Measurements from ENCODE around the gene ANGPT4. TPM values are rescaled to one million over a fixed set of nuclear protein-coding genes. Genes with fewer than 3 reads are reported as not detected.

Gene ANGPT4
- total and polyA plus RNA-seq, 9 of the 15 experiments (the other 6 are each of a cell fraction or from before 2014, with no cell fraction given) = not detected

GRCh38 chr20:959996-960615 is 44.0 kb upstream of the ANGPT4 start (continued):
- TF ChIP-seq ZNF512 (tag; IDR thresholded peaks at IDR 0.05) (peak; percentile 82), CBFA2T2 (conservative IDR thresholded peaks at IDR 0.05) (no peak), ZFX (CRISPR knock-in tag; IDR thresholded peaks at IDR 0.05) (no peak), CHAMP1 (IDR thresholded peaks at IDR 0.05) (no peak), MAFF (IDR thresholded peaks at IDR 0.05; ENCODE audit: low read length) (no peak), RAD51 (IDR thresholded peaks at IDR 0.05; ENCODE audit: borderline replicate concordance, low read depth) (no peak), TAF15 (IDR thresholded peaks at IDR 0.05; ENCODE audit: low read depth, low read length) (no peak), EGR1 (conservative IDR thresholded peaks at IDR 0.05) (peak; percentile 64), RB1 (IDR thresholded peaks at IDR 0.05; ENCODE audit: low read depth) (no peak), HSF4 (CRISPR knock-in tag; IDR thresholded peaks at IDR 0.05; ENCODE audit: borderline replicate concordance) (no peak), TSC22D4 (tag; IDR thresholded peaks at IDR 0.05) (no peak), ZNF707 (CRISPR knock-in tag; conservative IDR thresholded peaks at IDR 0.05) (no peak), IFI16 (CRISPR knock-in tag; IDR thresholded peaks at IDR 0.05) (no peak), ZBED1 (IDR thresholded peaks at IDR 0.05) (no peak), TCFL5 (CRISPR knock-in tag; conservative IDR thresholded peaks at IDR 0.05) (no peak), PURB (CRISPR knock-in tag; IDR thresholded peaks at IDR 0.05; ENCODE audit: low read depth) (no peak), PPARD (CRISPR knock-in tag; IDR thresholded peaks at IDR 0.05) (no peak), HES1 (IDR thresholded peaks at IDR 0.05; ENCODE audit: low read depth) (peak; percentile 42; the same call in 1 of the 2 replicates)

Measured in K562 (cell line).